ENCODE measurements around the gene MMS19. TPM values are rescaled to one million over a fixed set of nuclear protein-coding genes. Genes with fewer than 3 reads are reported as not detected.
"Not testable (repeated sequence)": the region's sequence is repeated elsewhere in the genome, so short reads cannot be mapped to it uniquely, and the experiment has no call there.

The MMS19 gene
- total and polyA plus RNA-seq, 12 donors = 34.7 to 64.9 (median 43.9) TPM

- no peaks in the 10 kb centered on the region for H3K27me3 ChIP-seq
- intact Hi-C loops (cut with DNase I) = no loop called here
- H3K4me3 ChIP-seq = no peak overlapping the region
- no peaks in the 10 kb centered on the region for H3K9me3 ChIP-seq
- ATAC-seq (no peak), DNase-seq (no peak)
- peaks cover 0 to 9% (median 0%) of the 10 kb centered on the region in 9 donors for H3K4me1 ChIP-seq
- no peak overlapping the region for H3K27ac ChIP-seq
- no peak for TF ChIP-seq CTCF (IDR thresholded peaks at IDR 0.05)
- no peaks in the 10 kb centered on the region for H3K36me3 ChIP-seq
- 92% methylated on average over 10 of the region's 10 CpGs for WGBS, 2 donors
Measured at GRCh38 chr10:97531401-97531986, 33.3 kb upstream of the MMS19 start.

- intact Hi-C loops (cut with DNase I) = no loop called here
- DNase-seq (no peak), ATAC-seq (peak in 3 of 8 donors; percentile 19 to 45 (median 39))
- 80 to 82% methylated on average over 12 to 13 of the region's 14 CpGs for WGBS, 2 donors
- Histone ChIP-seq H3K36me3 (no peaks in the 10 kb centered on the region), H3K4me1 (peaks cover 0 to 23% (median 4%) of the 10 kb centered on the region in 9 donors), H3K27me3 (no peaks in the 10 kb centered on the region), H3K27ac (no peak overlapping the region), H3K4me3 (no peak overlapping the region), H3K9me3 (no peaks in the 10 kb centered on the region)
- TF ChIP-seq CTCF (IDR thresholded peaks at IDR 0.05) = no peak
Measured at GRCh38 chr10:97529685-97530465, 31.7 kb upstream of the MMS19 start.

GRCh38 chr10:97528876-97529275 is 30.7 kb upstream of the MMS19 start:
- 95% methylated on average over 17 to 23 of the region's 29 CpGs for WGBS, 2 donors
- H3K4me3 ChIP-seq; H3K27ac ChIP-seq; H3K36me3 ChIP-seq; ATAC-seq; DNase-seq; H3K27me3 ChIP-seq; H3K9me3 ChIP-seq; intact Hi-C loops (cut with DNase I): not testable (repeated sequence)
- peaks cover 0 to 28% (median 7%) of the 10 kb centered on the region in 9 donors for H3K4me1 ChIP-seq

GRCh38 chr10:97525683-97526110 is 27.5 kb upstream of the MMS19 start:
- 96 to 97% methylated on average over 1 of the region's 1 CpG for WGBS, 2 donors
- Histone ChIP-seq H3K27me3 (no peaks in the 10 kb centered on the region), H3K27ac (no peak overlapping the region), H3K4me1 (peaks cover 2 to 53% (median 24%) of the 10 kb centered on the region in 9 donors), H3K36me3 (no peaks in the 10 kb centered on the region), H3K4me3 (no peak overlapping the region), H3K9me3 (no peaks in the 10 kb centered on the region)
- ATAC-seq (no peak), DNase-seq (no peak)
- no peak for TF ChIP-seq CTCF (IDR thresholded peaks at IDR 0.05)
- intact Hi-C loops (cut with DNase I) = no loop called here

- Histone ChIP-seq H3K27ac (no peak overlapping the region), H3K4me1 (peaks cover 2 to 59% (median 30%) of the 10 kb centered on the region in 9 donors), H3K9me3 (no peaks in the 10 kb centered on the region), H3K27me3 (no peaks in the 10 kb centered on the region), H3K4me3 (no peak overlapping the region), H3K36me3 (no peaks in the 10 kb centered on the region)
- WGBS, 2 donors = 97 to 98% methylated on average over 5 of the region's 5 CpGs
- intact Hi-C loops (cut with DNase I) = no loop called here
- ATAC-seq (no peak), DNase-seq (no peak)
- TF ChIP-seq CTCF (IDR thresholded peaks at IDR 0.05) = no peak
Measured at GRCh38 chr10:97525086-97525485, 26.9 kb upstream of the MMS19 start.

Measured in heart right ventricle (tissue), 16 donors.